GM12878 (cell line): ENCODE results near the gene OR2AG2.

Experiments
- CBFB ChIP-seq: IDR thresholded peaks from 2 replicates; pipeline ENCODE4 v1.6.1; 2016; ENCODE audit warnings: antibody characterized with exemption, low read depth
- ESRRA ChIP-seq: IDR thresholded peaks from 2 replicates; pipeline ENCODE4 v1.6.1; 2012; ENCODE audit warnings: mild to moderate bottlenecking, low read length, improper control_type of control experiment
- POLR2A ChIP-seq: IDR thresholded peaks from 2 replicates; pipeline ENCODE4 v1.6.1; 2011; ENCODE audit warnings: low read depth, mild to moderate bottlenecking, low read length
- TF ChIP-seq, protein P1 (sequence below), 3 experiments: IDR thresholded peaks in 2 of 3; conservative IDR thresholded peaks in 1 of 3; 2 replicates each; pipeline ENCODE4 v1.5.1; 2011; ENCODE audit warnings: low read depth in 3 of 3, low read length in 3 of 3, mild to moderate bottlenecking in 3 of 3, control low read depth in 2 of 3, moderate library complexity in 2 of 3, inconsistent platforms in 1 of 3, mixed read lengths in 1 of 3; ENCODE audit not compliant: control insufficient read depth in 2 of 3, insufficient read depth in 1 of 3; ENCODE audit errors: extremely low read depth in 1 of 3
- TF ChIP-seq, protein P2 (sequence below): fragments of 450-650 bp; formaldehyde crosslinking; IDR thresholded peaks from 2 replicates; pipeline ENCODE4 v1.5.0; 2022; ENCODE audit warnings: mild to moderate bottlenecking, missing genetic modification characterization

DNA sequence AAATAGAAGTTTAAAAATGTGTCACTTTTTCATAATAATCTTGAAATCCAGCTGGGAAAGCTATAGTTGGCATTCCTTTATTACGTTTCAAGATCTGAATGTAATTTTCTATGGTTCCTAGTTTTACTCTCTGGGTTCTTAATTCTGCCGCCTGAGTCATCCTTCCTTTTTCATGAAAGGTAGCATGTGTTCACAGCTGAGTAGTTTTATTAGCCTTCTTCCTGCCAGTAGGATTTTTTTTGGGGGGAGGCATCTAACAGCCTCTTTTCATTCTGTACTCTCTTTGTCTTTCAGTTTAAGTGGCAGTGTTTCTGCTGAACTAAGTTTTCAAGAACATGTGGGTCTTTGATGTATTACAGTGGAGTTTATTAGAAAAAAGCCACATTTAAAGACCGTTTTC, 36.5 kb downstream of the OR2AG2 start:
- TF ChIP-seq POLR2A = no peak
- TF ChIP-seq, protein P1, sequence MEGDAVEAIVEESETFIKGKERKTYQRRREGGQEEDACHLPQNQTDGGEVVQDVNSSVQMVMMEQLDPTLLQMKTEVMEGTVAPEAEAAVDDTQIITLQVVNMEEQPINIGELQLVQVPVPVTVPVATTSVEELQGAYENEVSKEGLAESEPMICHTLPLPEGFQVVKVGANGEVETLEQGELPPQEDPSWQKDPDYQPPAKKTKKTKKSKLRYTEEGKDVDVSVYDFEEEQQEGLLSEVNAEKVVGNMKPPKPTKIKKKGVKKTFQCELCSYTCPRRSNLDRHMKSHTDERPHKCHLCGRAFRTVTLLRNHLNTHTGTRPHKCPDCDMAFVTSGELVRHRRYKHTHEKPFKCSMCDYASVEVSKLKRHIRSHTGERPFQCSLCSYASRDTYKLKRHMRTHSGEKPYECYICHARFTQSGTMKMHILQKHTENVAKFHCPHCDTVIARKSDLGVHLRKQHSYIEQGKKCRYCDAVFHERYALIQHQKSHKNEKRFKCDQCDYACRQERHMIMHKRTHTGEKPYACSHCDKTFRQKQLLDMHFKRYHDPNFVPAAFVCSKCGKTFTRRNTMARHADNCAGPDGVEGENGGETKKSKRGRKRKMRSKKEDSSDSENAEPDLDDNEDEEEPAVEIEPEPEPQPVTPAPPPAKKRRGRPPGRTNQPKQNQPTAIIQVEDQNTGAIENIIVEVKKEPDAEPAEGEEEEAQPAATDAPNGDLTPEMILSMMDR (IDR thresholded peaks at IDR 0.05 in 2 of 3, conservative IDR thresholded peaks at IDR 0.05 in 1 of 3; ENCODE audit: control insufficient read depth in 2 of 3, extremely low read depth in 1 of 3, insufficient read depth in 1 of 3, low read depth in 3 of 3, low read length in 3 of 3) = no peak
- TF ChIP-seq, protein P2, sequence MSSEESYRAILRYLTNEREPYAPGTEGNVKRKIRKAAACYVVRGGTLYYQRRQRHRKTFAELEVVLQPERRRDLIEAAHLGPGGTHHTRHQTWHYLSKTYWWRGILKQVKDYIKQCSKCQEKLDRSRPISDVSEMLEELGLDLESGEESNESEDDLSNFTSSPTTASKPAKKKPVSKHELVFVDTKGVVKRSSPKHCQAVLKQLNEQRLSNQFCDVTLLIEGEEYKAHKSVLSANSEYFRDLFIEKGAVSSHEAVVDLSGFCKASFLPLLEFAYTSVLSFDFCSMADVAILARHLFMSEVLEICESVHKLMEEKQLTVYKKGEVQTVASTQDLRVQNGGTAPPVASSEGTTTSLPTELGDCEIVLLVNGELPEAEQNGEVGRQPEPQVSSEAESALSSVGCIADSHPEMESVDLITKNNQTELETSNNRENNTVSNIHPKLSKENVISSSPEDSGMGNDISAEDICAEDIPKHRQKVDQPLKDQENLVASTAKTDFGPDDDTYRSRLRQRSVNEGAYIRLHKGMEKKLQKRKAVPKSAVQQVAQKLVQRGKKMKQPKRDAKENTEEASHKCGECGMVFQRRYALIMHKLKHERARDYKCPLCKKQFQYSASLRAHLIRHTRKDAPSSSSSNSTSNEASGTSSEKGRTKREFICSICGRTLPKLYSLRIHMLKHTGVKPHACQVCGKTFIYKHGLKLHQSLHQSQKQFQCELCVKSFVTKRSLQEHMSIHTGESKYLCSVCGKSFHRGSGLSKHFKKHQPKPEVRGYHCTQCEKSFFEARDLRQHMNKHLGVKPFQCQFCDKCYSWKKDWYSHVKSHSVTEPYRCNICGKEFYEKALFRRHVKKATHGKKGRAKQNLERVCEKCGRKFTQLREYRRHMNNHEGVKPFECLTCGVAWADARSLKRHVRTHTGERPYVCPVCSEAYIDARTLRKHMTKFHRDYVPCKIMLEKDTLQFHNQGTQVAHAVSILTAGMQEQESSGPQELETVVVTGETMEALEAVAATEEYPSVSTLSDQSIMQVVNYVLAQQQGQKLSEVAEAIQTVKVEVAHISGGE (CRISPR knock-in tag) = no peak
- TF ChIP-seq ESRRA = no peak
- no peak for TF ChIP-seq CBFB
